ENCODE results near the gene WDR82. TPM values are rescaled to one million over a fixed set of nuclear protein-coding genes. Genes with fewer than 3 reads are reported as not detected.

WDR82 gene
- total RNA-seq, 1 donor from 2014 or later = 49.2 TPM

DNA sequence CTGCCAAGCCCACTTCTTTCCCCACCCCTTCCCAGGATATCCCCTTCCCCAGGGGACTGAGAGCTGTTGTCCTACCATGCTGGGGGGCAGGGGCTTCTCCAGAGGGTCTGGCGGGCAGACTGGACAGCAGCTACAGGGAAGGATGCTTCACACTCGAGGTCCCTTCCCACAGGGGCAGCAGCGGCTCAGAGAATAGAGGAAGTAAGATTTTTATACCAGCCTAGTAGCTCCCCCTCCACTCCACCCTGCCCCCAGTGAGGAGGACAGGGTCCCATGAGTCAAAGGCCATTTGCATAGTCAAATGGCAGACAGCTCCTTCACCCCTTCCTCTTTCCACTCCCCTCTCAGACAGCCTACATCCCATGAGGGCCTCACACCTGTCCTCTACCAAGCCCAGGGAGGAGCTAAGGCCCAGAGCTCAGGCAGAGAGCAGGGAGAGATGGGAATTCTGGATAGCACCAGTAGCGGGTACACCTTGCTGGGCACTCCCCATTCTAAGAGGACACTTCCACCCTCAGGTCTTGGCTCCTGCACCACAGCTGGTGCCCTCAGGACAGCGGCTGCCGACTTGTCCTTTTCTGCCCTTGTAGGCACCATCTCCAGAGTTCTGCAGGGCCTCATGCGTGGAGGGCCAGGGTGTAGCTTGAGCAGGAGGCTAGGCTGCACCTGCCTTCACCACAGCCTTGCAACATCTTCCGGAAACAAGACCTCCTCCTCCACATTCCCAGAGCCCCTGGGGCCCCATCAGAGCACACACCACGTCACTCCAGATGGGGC is 52.8 kb downstream of the WDR82 start, which contains the start of gene TLR9:
TSS of gene TLR9 (minus strand) at position 194 of the 777 bp plus-strand sequence. CDS start at position 78, 116 bp downstream.
- Mint-ChIP-seq H3K4me1 (no peaks in the 10 kb centered on the region), H3K27ac (peak within 1 kb of the TSS; percentile 66), H3K4me3 (no peak within 1 kb of the TSS), H3K9me3 (no peaks in the 10 kb centered on the region), H3K27me3 (ENCODE audit: insufficient read depth, low read depth) (peaks cover 4% of the 10 kb centered on the region), H3K36me3 (peaks cover 6% of the 10 kb centered on the region)
- Histone ChIP-seq H3K4me2 (no peak within 1 kb of the TSS), H2AFZ (replicated peaks) (no peak within 1 kb of the TSS), H3K79me2 (ENCODE audit: low read depth) (no peaks in the 10 kb centered on the region), H3K27me3 (no peaks in the 10 kb centered on the region), H3F3A (ENCODE audit: low read depth) (no peaks in the 10 kb centered on the region), H3K36me3 (no peaks in the 10 kb centered on the region), H3K27ac (no peak within 1 kb of the TSS), H3K4me1 (peaks cover 2% of the 10 kb centered on the region), H3K9me3 (ENCODE audit: low read depth) (no peaks in the 10 kb centered on the region), H3K4me3 (no peak within 1 kb of the TSS), H3K9ac (no peak within 1 kb of the TSS), H4K20me1 (ENCODE audit: low read depth) (no peaks in the 10 kb centered on the region)
- no peak for DNase-seq (ENCODE audit: low spot score)
- TF ChIP-seq EZH2phosphoT487 (IDR thresholded peaks at IDR 0.05) (no peak), EZH2 (IDR thresholded peaks at IDR 0.05) (no peak)
- TF ChIP-seq, protein P1, sequence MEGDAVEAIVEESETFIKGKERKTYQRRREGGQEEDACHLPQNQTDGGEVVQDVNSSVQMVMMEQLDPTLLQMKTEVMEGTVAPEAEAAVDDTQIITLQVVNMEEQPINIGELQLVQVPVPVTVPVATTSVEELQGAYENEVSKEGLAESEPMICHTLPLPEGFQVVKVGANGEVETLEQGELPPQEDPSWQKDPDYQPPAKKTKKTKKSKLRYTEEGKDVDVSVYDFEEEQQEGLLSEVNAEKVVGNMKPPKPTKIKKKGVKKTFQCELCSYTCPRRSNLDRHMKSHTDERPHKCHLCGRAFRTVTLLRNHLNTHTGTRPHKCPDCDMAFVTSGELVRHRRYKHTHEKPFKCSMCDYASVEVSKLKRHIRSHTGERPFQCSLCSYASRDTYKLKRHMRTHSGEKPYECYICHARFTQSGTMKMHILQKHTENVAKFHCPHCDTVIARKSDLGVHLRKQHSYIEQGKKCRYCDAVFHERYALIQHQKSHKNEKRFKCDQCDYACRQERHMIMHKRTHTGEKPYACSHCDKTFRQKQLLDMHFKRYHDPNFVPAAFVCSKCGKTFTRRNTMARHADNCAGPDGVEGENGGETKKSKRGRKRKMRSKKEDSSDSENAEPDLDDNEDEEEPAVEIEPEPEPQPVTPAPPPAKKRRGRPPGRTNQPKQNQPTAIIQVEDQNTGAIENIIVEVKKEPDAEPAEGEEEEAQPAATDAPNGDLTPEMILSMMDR (IDR thresholded peaks at IDR 0.05) = no peak

- Histone ChIP-seq H3K4me2 (no peak overlapping the region), H3K79me2 (ENCODE audit: low read depth) (no peaks in the 10 kb centered on the region), H3K9me3 (ENCODE audit: low read depth) (no peaks in the 10 kb centered on the region), H3K27ac (no peak overlapping the region), H3K36me3 (no peaks in the 10 kb centered on the region), H3K4me3 (no peak overlapping the region), H3K4me1 (peaks cover 3% of the 10 kb centered on the region), H3K9ac (no peak overlapping the region), H2AFZ (replicated peaks) (no peak overlapping the region), H4K20me1 (ENCODE audit: low read depth) (no peaks in the 10 kb centered on the region), H3F3A (ENCODE audit: low read depth) (no peaks in the 10 kb centered on the region), H3K27me3 (no peaks in the 10 kb centered on the region)
- Mint-ChIP-seq H3K9me3 (no peaks in the 10 kb centered on the region), H3K4me1 (peaks cover 2% of the 10 kb centered on the region), H3K36me3 (no peaks in the 10 kb centered on the region), H3K27me3 (ENCODE audit: insufficient read depth, low read depth) (peaks cover 4% of the 10 kb centered on the region), H3K4me3 (peak overlapping the region; percentile 60), H3K27ac (peak overlapping the region; percentile 86)
- no peak for TF ChIP-seq EZH2phosphoT487 (IDR thresholded peaks at IDR 0.05)
- TF ChIP-seq EZH2 (IDR thresholded peaks at IDR 0.05) = no peak
- TF ChIP-seq, protein P1 (IDR thresholded peaks at IDR 0.05) = no peak
- DNase-seq (ENCODE audit: low spot score) = no peak
Observed at GRCh38 chr3:52223449-52224408, 54.7 kb downstream of the WDR82 start.

- Histone ChIP-seq H3K36me3 (no peaks in the 10 kb centered on the region), H4K20me1 (ENCODE audit: low read depth) (no peaks in the 10 kb centered on the region), H2AFZ (replicated peaks) (no peak overlapping the region), H3K4me1 (peaks cover 3% of the 10 kb centered on the region), H3F3A (ENCODE audit: low read depth) (no peaks in the 10 kb centered on the region), H3K9ac (no peak overlapping the region), H3K9me3 (ENCODE audit: low read depth) (no peaks in the 10 kb centered on the region), H3K4me2 (no peak overlapping the region), H3K4me3 (no peak overlapping the region), H3K27me3 (no peaks in the 10 kb centered on the region), H3K27ac (no peak overlapping the region), H3K79me2 (ENCODE audit: low read depth) (no peaks in the 10 kb centered on the region)
- DNase-seq (ENCODE audit: low spot score) = no peak
- H3K4me3 Mint-ChIP-seq = no peak overlapping the region
- H3K36me3 Mint-ChIP-seq = no peaks in the 10 kb centered on the region
- no peaks in the 10 kb centered on the region for H3K9me3 Mint-ChIP-seq
- H3K27ac Mint-ChIP-seq = no peak overlapping the region
- H3K4me1 Mint-ChIP-seq = peaks cover 2% of the 10 kb centered on the region
- TF ChIP-seq EZH2 (IDR thresholded peaks at IDR 0.05) = no peak
- TF ChIP-seq EZH2phosphoT487 (IDR thresholded peaks at IDR 0.05) = no peak
- TF ChIP-seq, protein P1 (IDR thresholded peaks at IDR 0.05) = no peak
- H3K27me3 Mint-ChIP-seq (ENCODE audit: insufficient read depth, low read depth) = peaks cover 4% of the 10 kb centered on the region
Observed at GRCh38 chr3:52222319-52223221, 55.9 kb downstream of the WDR82 start.

Measured in neural progenitor cell (in vitro differentiated cells).